Raji (cell line): ENCODE measurements around the gene BMP6.

Experiments used
- POLR2A ChIP-seq: IDR thresholded peaks from 2 replicates; pipeline ENCODE4 v1.6.1; 2011; ENCODE audit warnings: low read depth, low read length, control low read depth; ENCODE audit not compliant: insufficient read depth

BMP6 gene

GRCh38 chr6:7728855-7729590 is 3.1 kb downstream of the BMP6 start:
- no peak for TF ChIP-seq POLR2A

- TF ChIP-seq POLR2A, result no peak
Observed at GRCh38 chr6:7730001-7730783, 4.3 kb downstream of the BMP6 start.

DNA sequence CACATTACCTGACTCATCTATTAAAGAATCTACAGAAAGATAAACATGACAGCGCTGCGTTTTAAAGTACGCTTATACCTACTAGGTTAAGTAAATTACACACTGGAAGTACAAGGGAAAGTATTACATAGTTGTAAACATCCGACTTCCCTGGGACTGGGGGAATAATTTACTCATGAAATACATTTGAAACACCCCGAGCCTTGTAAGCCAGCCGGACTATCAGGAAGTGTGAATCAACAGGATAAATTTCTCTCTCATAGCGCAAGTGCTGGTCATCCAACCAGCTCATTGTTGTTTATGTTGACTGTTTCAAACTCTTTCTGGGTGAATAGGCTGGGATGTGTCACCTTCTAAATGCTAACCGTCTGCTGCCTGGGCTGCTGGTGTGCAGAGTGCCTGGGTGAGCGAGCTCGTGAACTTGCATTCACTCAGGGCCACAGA is 4.9 kb downstream of the BMP6 start:
- TF ChIP-seq POLR2A, result no peak

GRCh38 chr6:7731294-7731693 is 5.4 kb downstream of the BMP6 start:
- TF ChIP-seq POLR2A, result no peak

DNA sequence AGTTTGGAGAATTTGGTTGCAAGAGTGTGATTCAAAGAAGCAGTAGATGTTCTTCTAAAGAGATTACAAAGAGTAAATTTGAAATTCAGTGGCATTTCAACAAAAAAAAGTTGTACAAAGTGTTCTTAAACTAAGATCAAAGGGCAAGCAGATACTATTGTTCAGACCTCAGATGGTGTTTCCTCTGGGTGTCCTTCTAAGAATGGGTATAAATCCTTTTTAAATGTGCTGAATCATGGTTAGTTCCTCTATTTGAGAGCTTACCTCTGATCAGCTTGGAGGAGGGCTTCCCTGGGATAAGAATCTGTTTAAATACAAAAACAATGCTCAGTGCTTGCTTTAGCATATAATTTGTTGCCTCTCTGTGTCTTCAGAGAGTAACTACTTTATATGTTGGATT is 6.3 kb downstream of the BMP6 start:
- no peak for TF ChIP-seq POLR2A

DNA sequence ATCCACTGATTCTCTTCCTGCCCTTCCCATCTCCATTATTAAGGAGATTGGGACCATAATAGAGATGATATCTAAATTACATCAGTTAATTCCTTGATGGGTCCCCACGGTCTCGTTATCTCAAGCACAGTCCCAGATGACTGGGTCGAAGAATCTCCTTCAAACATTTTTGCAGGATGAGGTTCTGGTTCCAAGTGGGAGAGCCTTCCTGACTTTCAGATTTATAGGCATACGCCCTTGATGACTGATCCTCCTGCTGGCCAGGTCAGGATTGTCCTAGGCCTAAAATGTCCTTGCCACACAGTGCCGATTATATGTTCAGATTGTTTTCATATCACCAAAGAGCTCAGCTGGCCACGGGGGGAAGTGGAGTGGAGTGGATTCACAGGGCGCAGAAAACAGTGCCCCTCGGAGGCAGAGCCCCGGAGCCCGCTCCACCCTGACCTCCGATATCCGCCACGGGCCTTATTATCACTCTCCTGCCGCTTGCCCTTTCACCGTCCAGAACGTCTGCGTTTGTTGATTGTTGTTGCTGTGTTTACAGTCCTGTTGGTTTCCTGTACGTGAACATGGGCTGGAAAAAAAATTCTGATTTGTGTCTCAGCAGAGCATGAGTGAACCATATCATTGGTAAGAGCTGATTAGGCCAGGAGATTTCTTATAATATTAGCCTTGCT is 8.9 kb downstream of the BMP6 start:
- TF ChIP-seq POLR2A, result no peak

DNA sequence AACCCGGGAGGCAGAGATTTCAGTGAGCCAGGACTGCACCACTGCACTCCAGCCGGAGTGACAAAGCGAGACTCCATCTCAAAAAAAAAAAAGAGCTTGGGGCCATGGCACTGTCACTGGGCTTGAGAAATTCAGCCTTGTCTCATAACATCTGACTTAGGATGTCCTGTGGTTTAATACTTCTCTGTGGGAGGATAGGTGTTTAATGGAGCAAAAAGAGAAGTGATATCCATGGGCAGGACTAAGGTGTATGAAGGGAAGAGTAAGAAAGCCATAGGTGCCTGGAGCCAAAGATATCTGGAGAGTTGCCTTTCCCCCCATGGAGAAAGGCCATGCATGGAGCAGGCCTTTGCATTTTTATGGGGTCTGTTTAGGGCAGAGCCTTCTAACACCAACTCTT is 11.2 kb downstream of the BMP6 start:
- TF ChIP-seq POLR2A, result no peak

DNA sequence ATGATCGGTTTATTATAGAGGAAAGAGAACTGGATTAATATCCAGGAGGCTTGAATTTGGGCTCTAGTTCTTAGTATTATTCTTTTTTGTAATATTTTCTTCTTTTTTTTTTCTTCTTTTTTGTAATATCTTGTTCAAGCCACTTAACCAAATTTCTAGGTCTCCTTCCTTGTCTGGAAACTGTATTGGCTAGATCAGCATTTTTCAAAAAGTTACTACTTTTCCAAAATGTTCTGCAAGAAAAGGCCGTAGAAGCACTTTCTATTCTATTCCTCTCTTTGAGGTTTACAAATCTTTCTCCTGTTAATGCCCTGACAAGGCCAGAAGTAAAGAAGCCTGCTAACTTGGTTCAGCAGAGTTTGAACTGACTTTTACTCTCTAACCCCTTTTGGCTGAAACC is 12.0 kb downstream of the BMP6 start:
- no peak for TF ChIP-seq POLR2A

DNA sequence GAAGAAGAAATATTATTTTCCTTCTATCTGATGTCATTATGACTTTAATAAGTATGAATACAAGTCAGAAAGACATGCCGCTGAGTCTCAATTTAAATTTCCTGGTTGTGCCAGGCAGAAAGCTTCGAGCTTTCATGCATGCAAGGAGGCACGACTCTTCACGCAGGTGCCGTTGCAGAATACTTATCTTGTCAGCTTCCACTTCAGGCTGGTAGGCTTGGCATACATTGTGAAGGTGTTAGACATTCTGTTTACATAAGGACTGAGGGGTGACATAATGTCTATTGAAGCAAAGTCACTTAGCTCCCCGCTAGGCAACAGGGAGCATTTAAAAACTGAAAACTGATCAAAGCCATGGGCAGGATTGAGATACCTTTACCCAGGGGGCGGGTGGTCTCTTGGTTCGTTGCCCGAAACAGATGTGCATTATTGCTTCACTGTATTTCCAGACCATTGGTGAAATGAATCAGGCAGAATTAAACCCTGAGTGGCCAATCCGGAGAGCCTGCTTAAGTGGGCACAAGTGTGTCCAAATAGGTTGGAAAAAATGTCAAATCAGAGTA is 16.4 kb downstream of the BMP6 start:
- no peak for TF ChIP-seq POLR2A

- no peak for TF ChIP-seq POLR2A
Observed at GRCh38 chr6:7745942-7746341, 20.0 kb downstream of the BMP6 start.

- no peak for TF ChIP-seq POLR2A
Observed at GRCh38 chr6:7747016-7747415, 21.1 kb downstream of the BMP6 start.

- TF ChIP-seq POLR2A, result no peak
Observed at GRCh38 chr6:7747433-7747832, 21.5 kb downstream of the BMP6 start.

GRCh38 chr6:7747901-7748504 is 22.1 kb downstream of the BMP6 start:
- TF ChIP-seq POLR2A, result no peak

DNA sequence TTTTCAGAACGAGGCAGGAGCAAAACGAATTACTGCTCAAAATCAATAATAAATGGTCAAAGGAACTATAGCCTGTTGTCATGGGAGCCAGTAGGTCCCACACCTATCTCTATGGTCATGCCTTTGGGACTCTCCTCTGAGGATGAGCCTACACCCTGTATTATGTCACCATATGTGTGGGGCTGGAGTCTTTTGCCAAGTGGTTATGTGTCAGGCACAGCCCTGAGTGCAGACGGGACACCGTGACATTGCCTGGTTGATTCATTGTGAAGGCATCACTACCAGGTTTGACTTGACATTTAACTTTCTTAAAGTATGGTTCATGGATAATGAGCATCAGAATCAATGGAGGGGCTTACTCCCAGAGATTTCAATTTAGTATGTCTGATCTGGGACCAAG is 23.6 kb downstream of the BMP6 start:
- TF ChIP-seq POLR2A, result no peak

GRCh38 chr6:7750197-7750596 is 24.3 kb downstream of the BMP6 start:
- no peak for TF ChIP-seq POLR2A
